Glutamatergic neuron (in vitro differentiated cells): ENCODE measurements around the gene SH3GLB2. TPM values are rescaled to one million over a fixed set of nuclear protein-coding genes. Genes with fewer than 3 reads are reported as not detected.
"Not testable (repeated sequence)": the region's sequence is repeated elsewhere in the genome, so short reads cannot be mapped to it uniquely, and the experiment has no call there.

Experiments used
- DNase-seq: peaks from one replicate; pipeline ENCODE4 v3.0.0; 2022
- H3K27ac Mint-ChIP-seq: one replicate; pipeline ENCODE4 v1.8.0; 2020; ENCODE audit warnings: mild to moderate bottlenecking, mixed read lengths, inconsistent platforms; ENCODE audit not compliant: unreplicated experiment
- H3K27me3 Mint-ChIP-seq: one replicate; pipeline ENCODE4 v1.8.0; 2020; ENCODE audit warnings: mild to moderate bottlenecking, moderate library complexity, mixed read lengths, inconsistent platforms; ENCODE audit not compliant: unreplicated experiment
- H3K36me3 Mint-ChIP-seq: one replicate; pipeline ENCODE4 v1.8.0; 2020; ENCODE audit warnings: mild to moderate bottlenecking, mixed read lengths, inconsistent platforms; ENCODE audit not compliant: unreplicated experiment
- H3K4me1 Mint-ChIP-seq: one replicate; pipeline ENCODE4 v1.8.0; 2020; ENCODE audit warnings: mild to moderate bottlenecking, low read depth, mixed read lengths, inconsistent platforms; ENCODE audit not compliant: unreplicated experiment
- H3K4me3 Mint-ChIP-seq: one replicate; pipeline ENCODE4 v1.8.0; 2020; ENCODE audit warnings: mild to moderate bottlenecking, mixed read lengths, inconsistent platforms; ENCODE audit not compliant: unreplicated experiment
- H3K9me3 Mint-ChIP-seq: one replicate; pipeline ENCODE4 v1.8.0; 2020; ENCODE audit warnings: mild to moderate bottlenecking, moderate library complexity, mixed read lengths, inconsistent platforms; ENCODE audit not compliant: unreplicated experiment
- total RNA-seq: library from RNA; stranded (reverse); fragmentation: NEBNext Ultra II Directional; extraction: Animal tissue kit (Norgen Biotek cat#: 25700); gene quantifications from one replicate; pipeline ENCODE4 v1.2.1, GENCODE V29; 2021; ENCODE audit not compliant: unreplicated experiment
- TF ChIP-seq, protein P1 (sequence below): fragments of 200-600 bp; sonication (generic); IDR thresholded peaks from one replicate; pipeline ENCODE4 v1.5.0; 2021; ENCODE audit not compliant: partially characterized antibody, unreplicated experiment

Gene SH3GLB2
- total RNA-seq, 1 donor from 2014 or later = 143 TPM

DNA sequence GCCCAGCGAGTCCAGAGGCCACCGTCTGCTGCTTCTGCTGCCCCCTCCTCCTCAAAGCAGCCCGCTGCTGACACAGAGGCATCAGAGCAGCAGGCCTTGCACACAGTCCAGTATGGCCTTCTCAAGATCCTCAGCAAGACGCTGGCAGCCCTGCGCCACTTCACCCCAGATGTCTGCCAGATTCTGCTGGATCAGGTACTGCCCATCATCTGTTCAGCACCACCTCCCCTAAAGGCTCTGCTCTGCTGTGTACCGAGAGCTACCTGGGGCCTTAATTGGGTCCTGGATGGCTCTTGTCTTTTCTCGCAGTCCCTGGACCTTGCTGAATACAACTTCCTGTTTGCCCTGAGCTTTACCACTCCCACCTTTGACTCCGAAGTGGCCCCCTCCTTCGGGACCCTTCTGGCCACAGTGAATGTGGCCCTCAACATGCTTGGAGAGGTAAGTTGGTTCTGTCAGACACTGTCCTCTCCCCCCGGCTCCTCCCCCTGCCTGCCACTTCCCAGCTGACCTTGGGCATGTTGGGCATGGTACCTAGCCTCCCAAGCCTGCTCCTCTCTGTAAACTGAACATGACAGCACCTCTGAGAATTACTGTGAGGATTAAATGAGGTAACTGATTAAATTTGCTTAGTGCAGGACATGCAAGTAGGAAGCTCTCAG is 22.7 kb downstream of the SH3GLB2 start:
- H3K36me3 Mint-ChIP-seq = no peaks in the 10 kb centered on the region
- DNase-seq = no peak

DNA sequence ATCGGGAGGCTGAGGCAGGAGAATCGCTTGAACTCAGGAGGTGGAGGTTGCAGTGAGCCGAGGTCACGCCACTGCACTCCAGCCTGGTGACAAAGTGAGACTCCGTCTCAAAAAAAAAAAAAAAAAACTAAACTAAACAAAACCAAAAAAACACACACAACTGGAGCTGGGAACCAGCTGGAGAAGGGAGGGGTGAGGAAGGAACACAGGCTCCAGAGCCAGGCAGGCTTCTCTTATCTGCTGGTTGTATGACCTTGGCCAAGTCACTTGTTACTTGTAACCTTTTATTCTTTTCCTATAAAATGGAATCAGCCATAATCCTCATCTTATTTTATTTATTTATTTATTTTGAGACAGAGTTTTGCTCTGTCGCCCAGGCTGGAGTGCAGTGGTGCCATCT is 24.0 kb downstream of the SH3GLB2 start:
- not testable (repeated sequence) for H3K36me3 Mint-ChIP-seq, DNase-seq
- peaks cover 24% of the 10 kb centered on the region for H3K27me3 Mint-ChIP-seq

More for the DNA sequence above, 22.7 kb downstream of the SH3GLB2 start:
- Mint-ChIP-seq H3K4me1 (peaks cover 15% of the 10 kb centered on the region), H3K9me3 (peaks cover 28% of the 10 kb centered on the region), H3K4me3 (no peak overlapping the region), H3K27me3 (peaks cover 21% of the 10 kb centered on the region), H3K27ac (peak overlapping the region; percentile 48)
- TF ChIP-seq, protein P1, sequence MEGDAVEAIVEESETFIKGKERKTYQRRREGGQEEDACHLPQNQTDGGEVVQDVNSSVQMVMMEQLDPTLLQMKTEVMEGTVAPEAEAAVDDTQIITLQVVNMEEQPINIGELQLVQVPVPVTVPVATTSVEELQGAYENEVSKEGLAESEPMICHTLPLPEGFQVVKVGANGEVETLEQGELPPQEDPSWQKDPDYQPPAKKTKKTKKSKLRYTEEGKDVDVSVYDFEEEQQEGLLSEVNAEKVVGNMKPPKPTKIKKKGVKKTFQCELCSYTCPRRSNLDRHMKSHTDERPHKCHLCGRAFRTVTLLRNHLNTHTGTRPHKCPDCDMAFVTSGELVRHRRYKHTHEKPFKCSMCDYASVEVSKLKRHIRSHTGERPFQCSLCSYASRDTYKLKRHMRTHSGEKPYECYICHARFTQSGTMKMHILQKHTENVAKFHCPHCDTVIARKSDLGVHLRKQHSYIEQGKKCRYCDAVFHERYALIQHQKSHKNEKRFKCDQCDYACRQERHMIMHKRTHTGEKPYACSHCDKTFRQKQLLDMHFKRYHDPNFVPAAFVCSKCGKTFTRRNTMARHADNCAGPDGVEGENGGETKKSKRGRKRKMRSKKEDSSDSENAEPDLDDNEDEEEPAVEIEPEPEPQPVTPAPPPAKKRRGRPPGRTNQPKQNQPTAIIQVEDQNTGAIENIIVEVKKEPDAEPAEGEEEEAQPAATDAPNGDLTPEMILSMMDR = no peak

DNA sequence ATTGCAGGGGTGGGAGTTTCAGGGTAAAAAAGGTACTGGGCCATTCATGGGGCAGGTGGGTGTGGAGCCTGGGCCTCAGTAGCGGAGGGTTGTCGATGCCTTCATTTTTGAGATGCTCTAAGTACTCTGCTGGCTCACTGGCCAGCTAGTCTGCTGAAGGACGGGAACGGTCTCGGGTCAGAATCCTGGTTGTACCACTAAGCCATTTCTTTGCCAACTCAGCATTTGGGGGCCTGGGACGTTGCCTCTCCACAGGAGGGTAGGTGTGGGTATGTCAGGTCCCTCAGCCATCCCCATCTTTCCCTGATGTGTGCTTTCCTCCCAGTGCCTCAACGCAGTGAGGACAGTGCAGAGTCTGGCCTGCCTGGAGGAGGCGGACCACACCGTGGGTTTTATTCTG is 25.1 kb downstream of the SH3GLB2 start:
- TF ChIP-seq, protein P1 = no peak
- Mint-ChIP-seq H3K27me3 (peaks cover 24% of the 10 kb centered on the region), H3K4me1 (peaks cover 15% of the 10 kb centered on the region), H3K9me3 (peaks cover 30% of the 10 kb centered on the region), H3K27ac (no peak overlapping the region), H3K36me3 (no peaks in the 10 kb centered on the region), H3K4me3 (no peak overlapping the region)
- DNase-seq = no peak

More for the DNA sequence above, 24.0 kb downstream of the SH3GLB2 start:
- peaks cover 30% of the 10 kb centered on the region for H3K9me3 Mint-ChIP-seq
- not testable (repeated sequence) for H3K4me3 Mint-ChIP-seq, H3K27ac Mint-ChIP-seq
- peaks cover 15% of the 10 kb centered on the region for H3K4me1 Mint-ChIP-seq

DNA sequence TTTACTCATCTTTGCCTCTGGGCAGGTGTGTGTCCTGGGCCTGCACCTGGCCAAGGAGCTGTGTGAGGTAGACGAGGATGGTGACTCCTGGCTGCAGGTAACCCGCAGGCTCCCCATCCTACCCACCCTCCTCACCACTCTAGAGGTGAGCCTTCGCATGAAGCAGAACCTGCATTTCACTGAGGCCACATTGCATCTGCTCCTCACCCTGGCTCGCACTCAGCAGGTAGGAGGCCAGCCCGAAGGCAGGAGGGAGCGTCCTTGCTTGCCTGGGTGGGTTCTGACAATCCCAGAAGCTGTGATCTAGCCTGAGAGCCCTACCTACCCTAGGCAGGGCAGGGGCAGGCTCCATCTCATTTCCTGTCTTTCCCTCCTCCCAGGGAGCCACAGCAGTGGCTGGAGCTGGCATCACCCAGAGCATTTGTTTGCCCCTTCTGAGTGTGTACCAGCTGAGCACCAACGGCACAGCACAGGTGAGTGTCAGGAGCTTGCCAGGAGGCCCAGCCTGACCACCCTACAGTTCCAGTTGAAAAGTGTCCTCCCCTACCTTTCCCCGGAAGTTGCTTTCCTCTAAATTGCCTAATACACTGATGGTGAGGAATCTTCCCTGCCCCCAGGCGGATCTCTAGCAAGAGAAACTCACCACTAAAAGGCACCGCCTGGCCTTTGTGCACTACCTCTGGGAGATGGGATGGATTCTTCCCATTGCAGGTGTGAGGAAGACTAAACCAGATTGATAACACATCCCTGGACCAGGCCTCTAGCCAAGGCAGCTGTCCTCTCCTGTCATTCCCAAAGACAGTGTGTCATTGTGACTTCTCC is 26.4 kb downstream of the SH3GLB2 start:
- H3K9me3 Mint-ChIP-seq = peaks cover 23% of the 10 kb centered on the region
- no peak for DNase-seq
- H3K27ac Mint-ChIP-seq = peak overlapping the region; percentile 17
- H3K4me3 Mint-ChIP-seq = no peak overlapping the region
- peaks cover 17% of the 10 kb centered on the region for H3K27me3 Mint-ChIP-seq
- TF ChIP-seq, protein P1 = no peak
- H3K4me1 Mint-ChIP-seq = peaks cover 7% of the 10 kb centered on the region
- peaks cover 7% of the 10 kb centered on the region for H3K36me3 Mint-ChIP-seq

DNA sequence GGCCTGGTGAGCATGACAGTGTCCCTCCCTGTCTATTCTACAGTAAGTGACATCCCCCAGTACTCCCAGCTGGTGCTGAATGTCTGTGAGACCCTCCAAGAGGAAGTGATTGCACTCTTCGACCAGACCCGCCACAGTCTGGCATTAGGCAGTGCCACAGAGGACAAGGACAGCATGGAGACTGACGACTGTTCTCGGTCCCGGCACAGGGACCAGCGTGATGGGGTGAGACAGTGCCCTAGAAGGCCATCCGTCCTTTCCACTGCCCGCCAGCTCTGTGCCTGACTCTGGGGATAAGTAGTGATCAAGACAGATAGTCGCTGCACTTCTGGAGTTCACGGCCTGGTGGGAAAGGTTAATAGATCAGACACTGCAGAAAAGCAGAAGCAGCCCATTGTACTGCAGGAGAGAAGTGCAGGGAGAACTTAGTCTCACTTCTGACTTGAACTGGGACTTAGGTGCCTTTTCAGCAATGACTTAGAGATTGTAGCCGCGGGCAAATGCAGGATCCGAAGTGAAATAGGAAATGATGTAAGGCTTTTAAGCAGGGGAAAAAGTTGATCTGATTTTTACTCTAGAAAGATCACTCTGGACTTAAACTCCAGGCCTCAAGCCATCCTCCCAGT is 28.4 kb downstream of the SH3GLB2 start:
- TF ChIP-seq, protein P1 = no peak
- Mint-ChIP-seq H3K36me3 (peaks cover 16% of the 10 kb centered on the region), H3K27ac (no peak overlapping the region), H3K4me3 (no peak overlapping the region), H3K9me3 (peaks cover 17% of the 10 kb centered on the region), H3K27me3 (peaks cover 15% of the 10 kb centered on the region), H3K4me1 (peaks cover 1% of the 10 kb centered on the region)
- DNase-seq = no peak
